HCT116 (cell line): ENCODE results near the gene ABCA9. TPM values are rescaled to one million over a fixed set of nuclear protein-coding genes. Genes with fewer than 3 reads are reported as not detected.

Experiments used
- ATAC-seq: fragments of 200-7000 bp; cut with Tn5 transposase; 2 replicates; pipeline ENCODE4 v1.9.1; 2020; ENCODE audit warnings: mild to moderate bottlenecking, moderate library complexity
- BruUV-seq: library from RNA; stranded (reverse); fragments of 400-500 nt; replicated peaks from 2 replicates; lab custom pipeline; 2021; lab: Mats Ljungman, UMichigan
- CTCF ChIA-PET: fragments of 300-600 bp; sonication (Branson Sonifier 250); formaldehyde crosslinking; loops from one replicate; lab custom pipeline; 2021; ENCODE audit warnings: antibody characterized with exemption; lab: Charles Lee
- POLR2A ChIA-PET: fragments of 300-600, 350-600 bp; sonication (Branson Sonifier 250); formaldehyde crosslinking; loops from one replicate; lab custom pipeline; 2021; ENCODE audit warnings: antibody characterized with exemption; lab: Charles Lee
- RAD21 ChIA-PET, 2 experiments: fragments of 300-600 bp; sonication (Branson Sonifier 250); formaldehyde crosslinking; loops; one replicate each; lab custom pipeline; 2023; ENCODE audit warnings: low total read pairs in 2 of 2; ENCODE audit not compliant: uncharacterized antibody in 2 of 2, unreplicated experiment in 2 of 2, low non-redundant PET in 1 of 2; lab: Charles Lee
- DNase-seq: peaks from one replicate; pipeline ENCODE4 v3.0.0-alpha.2; 2010; ENCODE audit warnings: low read depth, low spot score
- H2AFZ ChIP-seq: fragments of 200-600 bp; shearing (Covaris generic), sonication (generic); 2 replicates; pipeline ENCODE4 v1.6.1; 2017; ENCODE audit warnings: low read depth, mixed run types, mixed read lengths, antibody characterized with exemption, low read length; ENCODE audit not compliant: poor library complexity, severe bottlenecking
- H3K27ac ChIP-seq: 2 replicates; pipeline ENCODE4 v1.5.1; 2012; ENCODE audit warnings: low read depth, low read length
- H3K27me3 ChIP-seq: fragments of 200-600 bp; sonication (generic); 2 replicates; pipeline ENCODE4 v1.6.1; 2016; ENCODE audit warnings: mixed run types, low read length, mixed read lengths; ENCODE audit not compliant: insufficient read depth
- H3K36me3 ChIP-seq, 2 experiments: fragments of 200-500 bp in 1 of 2; fragments of 200-600 bp in 1 of 2; sonication (Bioruptor generic) in 1 of 2; sonication (generic) in 1 of 2; 2 replicates each; pipeline versions ENCODE4 v1.5.1 to v1.6.1; 2014 to 2016; ENCODE audit warnings: low read length in 2 of 2, inconsistent platforms in 1 of 2, mixed read lengths in 1 of 2, mixed run types in 1 of 2; ENCODE audit not compliant: insufficient read depth in 2 of 2, control insufficient read depth in 1 of 2
- H3K4me1 ChIP-seq, 2 experiments: fragments of 200-600 bp in 1 of 2; sonication (generic) in 1 of 2; 2 replicates each; pipeline versions ENCODE4 v1.5.1 to v1.6.1; 2012 to 2017; ENCODE audit warnings: low read length in 2 of 2, inconsistent platforms in 1 of 2, mild to moderate bottlenecking in 1 of 2, mixed read lengths in 1 of 2, mixed run types in 1 of 2, moderate library complexity in 1 of 2; ENCODE audit not compliant: insufficient read depth in 2 of 2, control insufficient read depth in 1 of 2
- H3K4me2 ChIP-seq: fragments of 200-600 bp; sonication (generic); 2 replicates; pipeline ENCODE4 v1.6.1; 2017; ENCODE audit warnings: mixed run types, low read length, mixed read lengths
- H3K4me3 ChIP-seq, 2 experiments: fragments of 200-600 bp in 1 of 2; sonication (generic) in 1 of 2; replicated peaks in 1 of 2; 2 replicates each; pipeline ENCODE4 v1.5.1; 2011 to 2016; ENCODE audit warnings: low read length in 2 of 2, control low read depth in 1 of 2, low read depth in 1 of 2, mild to moderate bottlenecking in 1 of 2, mixed read lengths in 1 of 2, mixed run types in 1 of 2
- H3K79me2 ChIP-seq: fragments of 200-600 bp; sonication (generic); 2 replicates; pipeline ENCODE4 v1.6.1; 2017; ENCODE audit warnings: mild to moderate bottlenecking, mixed run types, low read length, moderate library complexity, mixed read lengths; ENCODE audit not compliant: insufficient read depth
- H3K9ac ChIP-seq: fragments of 200-600 bp; sonication (generic); 2 replicates; pipeline ENCODE4 v1.6.1; 2016; ENCODE audit warnings: low read length, mixed read lengths
- H3K9me2 ChIP-seq: fragments of 200-600 bp; sonication (generic), shearing (Covaris generic); 2 replicates; pipeline ENCODE4 v1.6.1; 2017; ENCODE audit warnings: mixed run types, mild to moderate bottlenecking, moderate library complexity; ENCODE audit not compliant: insufficient read depth
- H3K9me3 ChIP-seq, 2 experiments: fragments of 200-500 bp in 1 of 2; fragments of 200-600 bp in 1 of 2; sonication (Bioruptor generic) in 1 of 2; sonication (generic) in 1 of 2; 2 replicates each; pipeline ENCODE4 v1.6.1; 2014 to 2017; ENCODE audit warnings: low read length in 2 of 2, mixed read lengths in 2 of 2, inconsistent platforms in 1 of 2, low read depth in 1 of 2, mild to moderate bottlenecking in 1 of 2, mixed run types in 1 of 2, moderate library complexity in 1 of 2; ENCODE audit not compliant: control insufficient read depth in 1 of 2, insufficient read depth in 1 of 2
- H4K20me1 ChIP-seq: fragments of 200-600 bp; sonication (generic), shearing (Covaris generic); 2 replicates; pipeline ENCODE4 v1.6.1; 2017; ENCODE audit warnings: mixed run types, mild to moderate bottlenecking, moderate library complexity; ENCODE audit not compliant: insufficient read depth
- CBX3 ChIP-seq: IDR thresholded peaks from 2 replicates; pipeline ENCODE4 v1.6.1; 2012; ENCODE audit warnings: low read depth
- CEBPB ChIP-seq: IDR thresholded peaks from 2 replicates; pipeline ENCODE4 v1.6.1; 2012; ENCODE audit warnings: low read depth
- EGR1 ChIP-seq: IDR thresholded peaks from 2 replicates; pipeline ENCODE4 v1.6.1; 2012; ENCODE audit warnings: low read depth
- EZH2 ChIP-seq: fragments of 200-600 bp; sonication (generic); IDR thresholded peaks from 2 replicates; pipeline ENCODE4 v1.6.1; 2017; ENCODE audit warnings: antibody characterized with exemption, mixed run types
- EZH2phosphoT487 ChIP-seq: fragments of 200-600 bp; IDR thresholded peaks from 2 replicates; pipeline ENCODE4 v1.6.1; 2018; ENCODE audit warnings: antibody characterized with exemption, borderline replicate concordance
- FOSL1 ChIP-seq: IDR thresholded peaks from 2 replicates; pipeline ENCODE4 v1.6.1; 2012; ENCODE audit warnings: low read depth
- MAX ChIP-seq: IDR thresholded peaks from 2 replicates; pipeline ENCODE4 v1.6.1; 2012
- POLR2AphosphoS5 ChIP-seq: IDR thresholded peaks from 2 replicates; pipeline ENCODE4 v1.6.1; 2011; ENCODE audit warnings: mild to moderate bottlenecking, low read depth, low read length, moderate library complexity
- REST ChIP-seq: IDR thresholded peaks from 2 replicates; pipeline ENCODE4 v1.6.1; 2012; ENCODE audit warnings: low read depth
- SIN3A ChIP-seq: IDR thresholded peaks from 2 replicates; pipeline ENCODE4 v1.6.1; 2012; ENCODE audit warnings: low read depth
- TCF7L2 ChIP-seq: IDR thresholded peaks from 2 replicates; pipeline ENCODE4 v1.7.0; 2011; ENCODE audit warnings: borderline replicate concordance, inconsistent platforms; ENCODE audit not compliant: insufficient read depth, insufficient read length; ENCODE audit errors: extremely low read depth
- intact Hi-C: fragments of 100-400 bp; cut with micrococcal nuclease; formaldehyde crosslinking; loops from 2 replicates; pipeline ENCODE4 v1.10.0; 2022
- total RNA-seq: library from RNA; stranded (reverse); gene quantifications from one replicate; pipeline ENCODE4 v1.2.1, GENCODE V29; 2021; ENCODE audit not compliant: unreplicated experiment

Gene ABCA9
- total RNA-seq, 1 experiment from 2014 or later = not detected

- H3K9ac ChIP-seq = no peak overlapping the region
- TF ChIP-seq EZH2 (no peak), EGR1 (no peak), FOSL1 (no peak), TCF7L2 (no peak), MAX (no peak), POLR2AphosphoS5 (no peak), EZH2phosphoT487 (no peak), REST (no peak), CEBPB (no peak), CBX3 (no peak), SIN3A (no peak)
- H3K27me3 ChIP-seq = no peaks in the 10 kb centered on the region
- H2AFZ ChIP-seq = no peak overlapping the region
- intact Hi-C loops = no loop called here
- H3K4me3 ChIP-seq = no peak overlapping the region
- DNase-seq = no peak
- ChIA-PET CTCF (no interaction called here), RAD21 (no interaction called here), POLR2A (no interaction called here)
- H4K20me1 ChIP-seq = no peaks in the 10 kb centered on the region
- H3K9me2 ChIP-seq = no peaks in the 10 kb centered on the region
- no peaks in the 10 kb centered on the region for H3K36me3 ChIP-seq
- no peak overlapping the region for H3K4me2 ChIP-seq
- peaks cover 0 to 6% of the 10 kb centered on the region in 2 experiments; a peak in 1 of 4 replicates for H3K9me3 ChIP-seq
- H3K4me1 ChIP-seq = no peaks in the 10 kb centered on the region; a peak in 1 of 4 replicates
- no peak overlapping the region for H3K27ac ChIP-seq
- ATAC-seq = no peak
- BruUV-seq = no TSS peak
- no peaks in the 10 kb centered on the region for H3K79me2 ChIP-seq
These were observed 25.9 kb upstream of the ABCA9 start for GRCh38 chr17:69086641-69087040.
